ENCODE data around the gene PLCL1. TPM values are rescaled to one million over a fixed set of nuclear protein-coding genes. Genes with fewer than 3 reads are reported as not detected.

Gene PLCL1
- polyA plus RNA-seq, 10 donors: 10.4 to 20.2 (median 17.1) TPM

DNA sequence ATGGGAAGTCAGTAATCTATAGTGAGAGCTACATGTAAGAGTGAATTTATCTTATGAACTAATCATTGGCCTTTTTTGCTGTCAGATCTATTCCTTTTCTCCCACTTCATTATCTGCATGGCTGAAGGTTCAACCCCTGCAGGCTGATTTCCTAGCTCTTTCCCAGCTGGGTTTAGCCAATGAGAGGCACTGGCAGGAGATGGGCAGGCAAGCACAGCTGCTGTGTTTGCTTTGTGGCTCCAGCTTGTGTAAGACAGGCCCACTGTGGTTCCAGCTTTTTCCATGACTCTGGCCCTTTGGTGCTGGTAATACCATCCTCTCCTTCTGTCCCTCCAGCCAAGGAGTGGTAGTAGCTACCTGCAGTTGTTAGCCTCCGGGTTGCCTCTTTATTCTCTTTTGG lies 248.8 kb downstream of the PLCL1 start:
- no peak for DNase-seq

DNA sequence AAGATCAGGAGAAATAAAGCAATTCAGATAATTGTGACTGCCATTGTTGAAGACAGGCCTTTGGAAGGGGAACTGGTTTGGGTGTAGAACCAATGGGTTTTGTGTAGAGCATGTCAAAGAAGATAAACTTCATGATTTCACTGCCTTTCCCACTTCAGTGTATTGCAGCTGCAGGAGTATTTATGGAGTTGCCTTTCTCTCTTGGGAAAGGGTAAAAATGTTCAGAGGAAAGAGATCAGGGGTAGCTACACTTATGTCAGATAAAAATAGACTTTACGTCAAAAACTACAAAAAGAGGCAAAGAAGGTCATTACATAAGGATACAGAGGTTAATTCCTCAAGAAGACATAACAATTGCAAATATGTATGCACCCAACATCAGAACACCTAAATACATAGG lies 249.4 kb downstream of the PLCL1 start:
- DNase-seq: no peak

DNA sequence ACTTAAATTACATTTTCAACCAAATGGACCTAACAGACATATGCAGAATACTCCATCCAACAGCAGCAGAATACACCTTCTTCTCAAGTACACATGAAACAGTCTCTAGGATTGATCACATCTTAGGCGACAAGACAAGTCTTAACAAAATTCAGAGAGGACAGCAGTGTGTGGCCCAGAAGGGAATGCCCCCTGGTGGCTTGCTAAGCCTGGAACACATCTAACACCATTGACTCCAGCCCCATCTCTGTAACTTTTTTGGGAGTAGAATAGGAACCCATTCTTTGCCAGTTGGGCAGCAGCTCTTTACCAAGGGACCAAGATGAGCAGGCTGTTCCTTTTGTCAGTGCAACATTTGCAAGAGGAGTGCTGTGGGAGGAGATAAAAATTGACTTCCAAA lies 249.9 kb downstream of the PLCL1 start:
- peak in 1 of 3 donors; percentile 29 for DNase-seq

DNA sequence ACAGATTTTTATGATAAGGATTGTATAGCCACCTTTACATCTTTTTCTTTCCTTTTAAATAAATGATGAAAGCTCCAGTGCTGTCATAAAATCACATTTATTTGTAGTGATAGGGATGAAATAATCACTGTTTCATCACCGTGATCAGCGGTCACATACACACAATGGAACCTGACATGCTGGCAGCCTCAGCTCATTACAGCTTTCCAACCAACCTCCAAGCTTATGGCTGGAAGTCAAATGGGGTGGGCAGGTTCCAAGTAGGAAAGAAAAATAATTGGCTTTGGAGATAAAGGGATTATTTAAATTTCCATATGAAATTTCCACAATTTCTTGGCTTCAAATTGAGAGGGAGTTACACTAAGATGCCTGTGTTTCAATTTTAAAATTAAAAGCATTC lies 251.3 kb downstream of the PLCL1 start:
- DNase-seq: peak in 1 of 3 donors; percentile 46

DNA sequence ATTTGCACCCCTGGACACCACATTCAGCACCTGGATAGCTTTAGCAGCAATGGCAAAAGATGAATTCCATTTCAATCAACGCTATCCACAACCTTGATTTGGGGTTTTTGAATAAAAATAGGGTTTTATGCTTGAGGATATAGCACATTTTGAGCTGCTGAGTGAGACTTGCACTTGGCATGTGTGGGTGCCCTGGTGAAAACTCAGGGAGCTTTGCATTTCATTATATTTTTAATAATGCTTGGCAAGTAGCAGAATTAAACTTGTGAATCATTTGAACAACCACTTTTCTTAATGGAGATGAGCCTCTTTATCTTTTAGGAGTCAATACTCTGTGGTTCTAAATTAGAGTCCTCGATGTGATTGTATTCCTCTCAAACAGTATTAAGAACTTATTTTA lies 252.4 kb downstream of the PLCL1 start:
- no peak for DNase-seq

DNA sequence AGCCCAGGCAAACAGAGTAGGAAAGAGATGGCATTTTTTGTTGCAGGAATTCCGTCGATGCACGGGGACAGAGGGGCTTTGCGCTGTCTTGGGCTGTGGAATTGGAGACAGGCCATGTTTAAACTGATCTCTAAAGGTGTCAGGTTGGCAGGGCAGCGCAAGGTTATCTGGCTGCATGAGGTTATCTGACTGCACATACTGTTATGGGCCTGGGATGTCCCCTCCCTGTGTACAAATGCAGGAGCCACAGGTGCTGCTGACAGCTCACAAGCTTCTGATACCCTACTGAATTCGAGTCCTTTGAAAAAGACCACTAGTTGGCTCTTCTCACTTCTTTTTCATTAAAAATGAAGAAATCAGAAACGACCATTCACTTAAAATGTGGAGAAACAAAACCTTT lies 255.4 kb downstream of the PLCL1 start:
- no peak for DNase-seq

DNA sequence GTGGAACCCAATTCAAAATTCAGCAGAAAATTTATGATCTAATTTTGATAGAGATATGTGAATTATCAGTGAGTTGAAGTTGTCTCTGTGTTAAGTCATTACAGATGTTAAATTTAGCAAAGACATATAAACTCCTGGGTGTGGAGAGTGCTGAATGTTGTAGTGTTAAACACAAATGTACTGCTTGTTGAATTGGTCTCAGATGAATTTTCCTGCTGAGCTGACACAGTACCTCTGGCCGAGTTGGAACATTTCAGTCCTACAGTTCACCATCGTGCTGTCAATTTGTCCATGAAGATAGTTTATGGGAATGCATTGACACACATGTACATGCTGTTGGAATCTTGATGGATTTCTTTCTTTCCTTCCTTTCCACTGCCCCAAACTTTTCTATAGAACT lies 255.9 kb downstream of the PLCL1 start:
- DNase-seq: no peak

DNA sequence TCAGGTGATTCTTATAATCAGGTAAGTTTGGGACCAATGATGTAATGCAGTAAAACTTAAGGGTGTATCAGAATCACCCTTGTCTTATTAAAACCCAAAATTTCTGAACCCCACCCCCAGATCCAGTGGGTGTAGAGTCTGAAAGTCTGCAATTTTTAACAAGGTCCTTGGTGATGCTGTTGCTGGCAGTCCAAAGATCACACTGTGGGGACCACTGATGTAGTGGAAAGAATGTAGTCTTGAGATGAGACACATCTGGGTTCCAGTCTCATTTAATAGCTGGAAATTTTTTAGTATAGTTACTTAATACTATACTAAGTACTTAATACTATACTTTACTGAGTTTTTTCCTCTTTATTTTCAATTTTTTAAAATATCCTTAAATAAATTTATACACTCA lies 258.4 kb downstream of the PLCL1 start:
- DNase-seq: peak in 1 of 3 donors; percentile 18

DNA sequence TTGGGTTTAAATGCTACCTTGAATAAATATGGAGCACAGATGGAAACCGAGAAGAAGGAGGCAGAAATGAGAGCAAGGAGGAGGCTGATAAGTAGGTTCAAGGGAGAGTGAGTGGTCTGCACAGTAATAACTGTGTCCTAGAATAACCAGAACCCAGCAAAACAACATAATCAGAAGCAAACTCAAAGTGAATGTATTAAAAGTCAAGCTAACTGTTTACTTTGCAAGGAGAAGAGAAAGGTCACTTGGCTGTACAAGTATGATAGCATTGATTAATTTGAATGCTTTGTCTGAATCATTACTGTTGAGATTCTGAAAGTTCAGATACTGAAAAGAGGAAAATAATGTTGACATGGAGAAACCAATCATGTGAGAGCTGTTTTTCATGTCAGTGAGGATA lies 258.8 kb downstream of the PLCL1 start:
- DNase-seq: no peak

DNA sequence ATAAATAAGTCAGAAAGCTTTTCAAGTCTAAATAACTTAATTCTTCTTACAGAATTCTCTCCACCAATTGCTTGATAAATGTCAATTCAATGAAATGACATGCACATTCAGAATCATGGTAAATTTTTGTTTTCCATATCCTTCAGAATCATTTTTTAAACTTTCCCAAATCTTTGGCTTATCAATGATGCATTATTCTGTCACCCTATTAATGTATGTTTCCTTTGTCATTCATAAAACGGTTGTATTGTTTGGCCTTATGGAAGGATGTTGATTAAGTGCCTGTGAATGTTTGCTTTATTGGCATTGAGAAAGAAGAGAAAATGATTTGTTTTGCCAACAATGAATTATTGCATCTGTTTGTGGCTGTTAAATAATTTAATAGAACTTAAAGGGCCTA lies 260.9 kb downstream of the PLCL1 start:
- DNase-seq: no peak

DNA sequence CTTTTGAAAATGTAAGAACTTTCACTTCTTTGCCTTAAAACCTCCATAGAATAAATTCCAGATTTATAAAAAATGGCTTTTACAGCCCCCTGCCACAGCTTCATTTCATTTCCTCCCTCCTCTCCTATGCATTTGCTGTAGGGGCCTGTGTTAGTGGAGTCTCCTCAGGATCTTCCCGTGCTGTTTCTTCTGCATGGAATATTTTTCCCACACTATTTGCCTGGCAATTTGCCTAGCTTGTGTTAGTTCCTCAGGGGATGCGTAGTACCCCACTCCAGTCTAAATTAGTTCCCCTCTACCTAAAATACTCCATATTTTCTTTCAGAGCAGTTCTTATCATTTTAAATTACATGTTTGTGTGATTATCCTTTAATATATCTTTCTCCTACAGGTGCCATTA lies 262.2 kb downstream of the PLCL1 start:
- DNase-seq: no peak

DNA sequence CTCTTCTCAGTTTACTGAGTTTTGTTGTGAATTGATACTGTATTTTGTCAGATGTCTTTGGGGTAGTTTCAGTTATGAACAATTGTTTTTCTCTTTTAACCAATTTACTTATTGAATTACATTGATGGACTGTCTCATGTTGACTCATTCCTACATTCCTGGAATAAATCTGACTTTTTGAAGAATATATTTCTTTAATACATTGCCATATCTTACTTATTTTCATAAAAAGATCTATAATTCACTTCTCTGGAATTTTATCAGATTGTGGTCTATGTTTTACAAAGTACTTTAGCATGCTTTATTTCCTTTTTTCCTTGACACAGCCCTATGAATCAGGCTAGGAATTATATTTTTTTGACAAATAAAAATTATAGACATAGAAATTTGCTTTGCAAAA lies 268.3 kb downstream of the PLCL1 start:
- DNase-seq: no peak

DNA sequence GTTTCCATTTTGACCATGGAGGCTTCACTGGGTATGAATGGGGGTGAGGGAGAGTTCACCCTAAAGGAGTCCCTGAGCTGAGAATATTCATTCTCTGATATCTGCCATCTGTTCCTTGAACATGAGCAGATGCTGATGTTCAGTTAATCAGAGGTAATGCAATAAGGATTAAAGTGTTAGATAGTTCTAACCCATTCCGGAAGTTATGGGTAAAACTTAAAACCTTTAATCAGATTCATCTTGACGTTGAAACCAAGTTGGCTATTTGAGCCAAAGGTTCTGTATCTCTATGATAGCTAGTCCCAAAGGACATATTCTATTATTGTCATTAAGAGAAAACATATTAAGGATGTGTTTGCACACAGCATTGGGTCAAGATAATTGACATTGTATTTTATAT lies 268.9 kb downstream of the PLCL1 start:
- DNase-seq: no peak

DNA sequence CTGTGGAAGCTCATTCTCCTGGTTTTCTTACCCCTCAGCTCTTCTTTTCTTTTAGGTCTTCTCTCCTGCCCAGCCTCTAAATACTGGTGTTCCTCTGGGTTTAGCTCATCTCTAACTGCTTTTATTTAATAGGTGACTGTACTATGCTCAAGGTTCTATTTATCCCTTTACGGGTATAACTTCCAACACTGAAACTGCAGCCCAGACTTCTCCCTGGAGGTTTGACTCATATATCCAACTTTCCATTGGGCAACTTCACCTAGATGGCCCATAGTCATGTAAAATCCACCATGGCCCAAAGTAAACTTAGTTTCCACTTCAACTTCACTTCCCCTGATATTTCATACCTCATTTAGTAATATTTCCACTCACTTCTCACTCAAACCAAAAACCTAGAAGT lies 273.1 kb downstream of the PLCL1 start:
- no peak for DNase-seq

DNA sequence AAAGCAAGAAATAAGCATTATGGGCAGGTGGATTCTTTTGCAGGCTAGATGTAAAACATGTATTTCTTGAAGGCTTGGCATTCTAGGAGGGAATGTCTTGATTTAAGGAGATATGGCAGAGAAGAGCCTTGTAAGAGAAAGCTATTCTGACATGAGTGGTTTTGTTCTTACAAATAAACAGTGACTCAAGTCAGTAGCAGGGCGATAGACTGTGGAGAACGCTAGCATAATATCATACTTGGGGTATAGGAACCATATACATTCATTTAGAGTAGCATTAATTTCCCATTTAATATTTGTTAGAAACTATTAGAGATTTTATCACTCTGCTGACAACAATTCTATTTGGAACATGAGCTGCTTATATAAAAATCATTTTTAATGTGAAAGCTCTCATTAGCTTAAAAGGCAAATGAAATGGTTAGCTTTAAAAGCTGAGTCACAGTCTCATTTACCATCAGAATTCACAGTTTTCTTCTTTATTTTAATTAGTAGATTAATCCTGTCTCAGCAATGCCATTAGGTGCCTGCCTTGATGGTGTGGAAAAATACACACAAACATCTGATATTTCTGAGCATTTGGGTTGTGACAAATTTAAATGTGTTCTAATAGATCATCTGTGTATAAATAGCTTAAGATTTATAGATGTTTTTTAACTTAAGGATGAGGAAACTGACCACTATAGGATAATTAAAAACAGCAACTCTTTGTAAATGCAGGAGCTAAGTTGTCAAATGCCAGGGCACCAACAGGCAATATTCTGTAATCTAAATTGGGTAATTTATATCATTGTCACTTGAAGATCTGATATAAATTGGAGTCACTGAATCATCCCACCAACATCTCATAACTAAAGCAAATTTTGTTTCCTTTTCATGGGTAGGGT lies 276.7 kb downstream of the PLCL1 start:
- no peak for DNase-seq

DNA sequence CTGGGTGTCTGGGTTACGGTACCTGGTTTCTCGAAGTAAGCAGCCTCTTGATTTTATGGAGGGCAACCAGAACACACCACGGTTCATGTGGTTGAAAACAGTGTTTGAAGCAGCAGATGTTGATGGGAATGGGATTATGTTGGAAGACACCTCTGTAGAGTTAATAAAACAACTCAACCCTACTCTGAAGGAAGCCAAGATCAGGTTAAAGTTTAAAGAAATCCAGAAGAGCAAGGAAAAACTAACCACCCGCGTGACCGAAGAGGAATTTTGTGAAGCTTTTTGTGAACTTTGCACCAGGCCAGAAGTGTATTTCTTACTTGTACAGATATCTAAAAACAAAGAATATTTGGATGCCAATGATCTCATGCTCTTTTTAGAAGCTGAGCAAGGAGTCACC lies 279.8 kb downstream of the PLCL1 start:
- no peak for DNase-seq

DNA sequence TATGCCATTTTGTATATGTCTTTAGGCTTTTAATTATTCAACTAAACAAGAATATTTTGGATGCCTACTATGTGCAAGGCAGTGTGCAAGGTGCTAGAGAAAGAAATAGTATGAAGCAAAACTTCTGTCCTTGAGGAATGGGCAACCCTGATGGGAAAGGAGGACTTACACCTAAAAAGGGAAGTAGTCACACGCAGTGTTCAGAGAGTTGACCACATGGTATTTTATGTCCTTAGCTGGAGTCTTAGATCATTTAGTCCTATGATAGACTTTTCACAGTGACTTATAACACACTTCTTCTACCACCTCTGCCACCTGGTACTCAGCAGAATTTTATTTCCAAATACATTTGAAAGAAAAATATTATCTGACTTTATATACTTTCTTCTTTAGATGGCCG lies 291.6 kb downstream of the PLCL1 start:
- no peak for DNase-seq

DNA sequence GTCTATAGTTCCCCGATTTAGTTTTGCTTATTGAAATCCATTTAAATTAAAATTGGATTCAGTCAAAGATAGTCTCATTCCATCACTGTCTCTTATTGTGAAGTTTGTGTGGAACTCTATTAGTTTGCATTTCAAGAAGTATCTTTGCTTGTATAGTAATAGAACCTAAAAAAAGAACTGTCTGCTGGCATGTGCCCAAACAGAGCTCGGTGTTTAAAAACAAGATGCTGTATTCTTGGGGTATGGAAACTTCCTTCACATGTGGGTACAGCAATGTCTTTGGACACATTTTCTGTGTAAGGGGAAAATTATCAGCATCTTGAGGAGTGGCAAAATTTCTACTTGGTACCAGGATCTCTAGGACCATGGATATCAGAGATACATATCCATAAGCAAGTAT lies 292.6 kb downstream of the PLCL1 start:
- DNase-seq: no peak

DNA sequence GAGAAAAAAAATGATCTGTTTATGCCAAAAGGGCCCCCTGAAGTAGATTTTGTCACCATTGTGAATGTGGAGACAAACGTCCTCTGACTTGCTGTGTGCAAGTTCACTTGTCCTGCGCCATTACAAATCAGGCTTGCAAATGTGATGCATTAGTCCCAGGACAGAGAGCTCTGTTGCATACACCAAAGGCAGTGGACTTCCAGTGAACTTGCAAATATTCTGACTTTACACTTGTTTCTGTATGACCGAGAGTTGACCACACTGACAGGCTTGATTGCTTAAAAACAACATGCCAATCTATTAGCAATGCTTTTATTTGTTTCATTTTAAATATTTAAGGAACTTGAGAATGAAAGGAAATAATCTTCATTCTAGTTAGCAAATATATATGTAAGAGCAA lies 293.2 kb downstream of the PLCL1 start:
- no peak for DNase-seq

DNA sequence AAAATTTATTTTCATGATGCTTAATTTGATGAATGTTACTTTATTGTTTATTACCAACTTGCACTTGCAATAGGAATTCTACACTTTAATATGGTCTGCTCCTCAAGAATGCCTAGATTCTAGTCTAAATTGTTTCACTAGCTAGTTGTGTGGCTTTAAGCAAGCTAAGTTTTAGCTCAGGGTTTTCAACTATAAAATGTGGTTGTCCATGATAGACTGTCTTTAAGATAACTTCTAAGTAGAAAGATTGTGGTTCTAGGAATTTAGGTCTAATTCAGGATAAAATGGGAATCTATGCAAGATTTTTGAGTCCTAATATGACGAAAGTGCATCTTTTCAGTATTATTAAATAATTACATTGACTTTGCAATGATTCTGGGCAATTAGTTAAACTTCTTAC lies 294.0 kb downstream of the PLCL1 start:
- DNase-seq: no peak

DNA sequence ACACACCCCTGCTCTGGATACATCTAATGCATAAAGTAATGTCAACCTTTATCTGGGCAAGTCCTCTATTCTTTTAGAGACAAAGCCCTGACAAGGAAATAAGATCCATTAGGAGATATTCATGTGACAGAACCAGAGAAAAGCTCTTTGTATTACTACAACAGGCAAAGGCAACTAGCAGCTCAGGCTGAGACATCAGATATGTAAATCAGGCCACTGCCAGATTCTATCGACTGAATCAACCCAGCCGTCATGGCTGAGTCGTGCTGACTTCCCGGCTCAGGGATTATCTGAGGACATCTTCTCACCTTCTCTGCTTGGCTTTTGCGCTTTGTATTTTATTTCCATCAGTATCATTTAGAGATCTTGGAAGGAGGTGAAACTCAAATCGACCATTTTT lies 294.5 kb downstream of the PLCL1 start:
- no peak for DNase-seq

DNA sequence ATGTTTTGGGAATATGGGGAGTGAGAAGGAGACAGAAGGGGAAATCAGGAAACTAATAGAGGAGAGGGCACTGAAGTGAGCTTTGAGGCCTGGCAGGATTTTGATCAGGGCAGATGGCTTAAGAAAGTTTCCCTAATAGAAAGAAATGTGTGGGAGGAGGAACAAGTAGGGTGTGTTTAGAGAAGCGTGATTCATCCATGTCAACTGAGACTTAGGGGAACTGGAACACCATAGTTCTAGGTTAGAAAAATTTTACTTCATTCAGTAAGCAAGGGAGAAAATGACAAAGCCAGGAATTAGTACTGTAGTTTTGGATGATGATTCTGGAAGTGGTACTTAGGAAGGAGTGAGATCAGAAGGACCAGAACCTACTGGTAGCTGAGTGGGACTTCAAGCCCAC lies 296.0 kb downstream of the PLCL1 start:
- no peak for DNase-seq

DNA sequence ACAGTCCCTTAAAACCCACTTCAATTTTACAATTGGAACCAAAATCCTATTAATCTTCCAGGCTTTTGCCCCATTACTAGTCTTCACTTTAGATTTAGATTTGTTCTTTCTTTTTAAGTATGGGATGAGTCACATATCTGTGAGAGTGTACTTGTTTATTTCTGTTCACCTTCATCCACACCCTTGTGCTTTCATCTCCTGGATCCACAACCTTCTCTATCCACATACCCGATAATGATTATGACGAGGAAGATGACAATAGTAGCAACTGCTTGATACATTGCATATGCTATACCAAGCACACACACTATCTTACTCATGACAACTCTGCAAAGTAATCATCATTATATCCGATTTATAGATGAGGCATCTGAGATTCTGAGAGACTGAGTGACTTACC lies 297.3 kb downstream of the PLCL1 start:
- DNase-seq: no peak

DNA sequence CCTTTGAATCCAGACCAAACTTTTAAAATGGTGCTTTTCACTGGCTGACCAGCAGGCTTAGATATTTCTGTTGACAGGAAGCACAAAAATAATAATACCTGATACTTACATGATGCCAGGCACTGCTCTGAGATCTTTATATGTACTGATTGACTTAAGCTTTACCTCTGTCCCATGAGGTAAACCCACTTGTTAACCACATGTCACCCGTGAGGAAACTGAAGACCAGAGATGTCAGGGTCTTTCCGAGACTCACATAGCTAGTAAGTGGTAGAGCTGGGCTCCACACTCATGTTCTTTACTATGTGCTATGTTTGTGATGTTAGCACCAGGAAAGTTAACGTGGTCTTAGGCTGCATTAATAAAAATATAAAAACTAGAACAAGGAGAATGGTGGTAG lies 297.7 kb downstream of the PLCL1 start:
- no peak for DNase-seq
